HTERT RPE-1 (cell line): ENCODE measurements around the gene OR52J3.
"Not testable (repeated sequence)": the region's sequence is repeated elsewhere in the genome, so short reads cannot be mapped to it uniquely, and the experiment has no call there.

Experiments used
- in situ Hi-C: fragments of 300-500 bp; cut with MboI; formaldehyde crosslinking; loops from 4 replicates; pipeline ENCODE4 v1.14.3; 2020; ENCODE audit warnings: low sequenced_read_pairs

OR52J3 gene

DNA sequence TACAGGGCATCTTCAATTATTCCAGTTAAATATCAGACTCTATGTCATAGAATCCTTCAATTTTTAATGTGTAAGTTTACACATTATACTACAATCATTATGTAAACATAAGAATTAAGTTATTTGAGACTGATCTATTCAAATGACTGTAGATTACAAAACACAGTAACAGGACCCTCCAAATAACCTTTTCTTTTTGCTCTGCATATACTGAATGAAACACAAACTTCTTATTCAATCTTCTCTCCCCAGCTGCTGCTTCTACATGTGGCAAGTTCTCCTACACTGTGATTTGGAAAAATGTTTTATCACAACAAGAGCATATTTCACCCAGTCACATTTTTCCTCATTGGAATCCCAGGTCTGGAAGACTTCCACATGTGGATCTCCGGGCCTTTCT lies at the start of gene OR52J3:
OR52J3 (plus strand) TSS at position 301 of the 400 bp plus-strand sequence; CDS start at position 301, 0 bp downstream.
- in situ Hi-C loops, result no loop called here

DNA sequence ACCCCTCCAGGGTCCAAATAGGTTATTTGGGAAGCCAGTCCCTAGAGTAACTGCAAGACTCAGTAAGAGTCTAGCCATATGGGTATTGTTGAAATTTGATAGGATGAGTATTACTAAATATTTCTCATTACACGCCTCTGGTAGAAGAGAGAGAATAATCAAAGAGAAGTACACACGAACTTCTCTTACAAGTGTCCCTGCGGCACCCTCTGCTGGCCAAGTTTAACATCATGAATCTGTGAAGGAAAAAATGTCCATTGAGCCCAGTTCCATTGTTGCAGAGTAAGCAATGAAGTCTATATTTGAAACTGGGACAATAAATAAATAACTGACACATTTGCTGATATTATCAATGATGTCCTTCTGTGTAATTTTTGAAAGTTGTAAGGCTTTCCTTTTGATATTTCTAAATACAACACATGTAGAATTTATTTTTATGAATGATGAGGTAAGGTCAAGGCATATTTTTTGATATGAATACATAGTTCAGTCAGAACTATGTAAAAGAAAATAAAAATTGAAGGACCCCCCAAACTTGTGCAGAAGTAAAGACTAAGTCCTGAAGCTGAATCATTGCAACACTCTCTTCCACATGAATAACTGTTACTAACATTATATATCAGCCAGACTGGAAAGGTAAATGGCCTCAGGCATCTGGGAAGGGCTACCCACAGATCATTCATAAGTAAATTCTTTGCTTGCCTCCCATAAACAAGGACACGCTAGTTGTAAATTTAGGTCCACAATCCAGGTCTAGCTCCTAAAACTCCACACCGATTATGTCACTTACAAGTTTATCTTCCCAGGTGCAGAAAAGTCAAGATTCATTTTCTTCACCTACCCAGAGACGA lies 41.7 kb upstream of the OR52J3 start:
- in situ Hi-C loops, result no loop called here

DNA sequence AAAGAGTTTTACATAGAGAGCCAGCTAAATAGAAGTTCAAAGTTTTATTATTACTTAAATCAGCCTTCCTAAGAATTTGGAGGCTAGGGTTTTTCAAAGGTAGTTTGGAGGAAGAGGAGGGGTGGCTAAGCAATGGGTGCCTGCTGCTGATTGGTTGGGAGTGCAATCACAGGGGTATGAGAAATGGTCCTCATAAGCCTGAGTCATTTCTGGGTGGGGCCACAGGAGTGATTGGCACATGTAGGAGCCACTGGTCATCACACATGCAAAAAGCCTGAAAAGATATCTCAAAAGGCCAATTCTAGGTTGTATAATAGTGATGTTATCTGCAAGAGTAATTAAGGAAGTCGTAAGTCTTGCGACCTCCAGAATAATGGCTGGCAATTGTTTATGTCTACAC lies 38.8 kb upstream of the OR52J3 start:
- in situ Hi-C loops, result no loop called here

DNA sequence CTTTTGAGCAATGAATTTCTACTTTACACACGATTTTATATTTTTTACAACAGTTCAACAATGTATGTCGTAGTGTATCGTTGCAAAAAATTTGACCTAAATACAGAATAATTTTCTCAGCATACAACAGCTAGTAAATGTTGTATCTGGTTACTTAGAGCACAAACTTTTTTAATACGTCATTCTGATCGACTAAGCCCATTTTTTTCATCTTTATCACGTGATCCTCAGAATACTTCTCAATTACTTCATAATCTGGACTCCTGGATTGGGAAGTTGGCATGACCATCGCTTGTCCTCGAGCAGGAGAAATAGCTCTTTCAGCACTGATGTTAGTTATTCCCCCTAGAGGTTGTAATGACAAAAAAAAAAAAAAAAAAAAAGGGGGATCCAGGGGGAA lies 35.1 kb upstream of the OR52J3 start:
- in situ Hi-C loops, result no loop called here

DNA sequence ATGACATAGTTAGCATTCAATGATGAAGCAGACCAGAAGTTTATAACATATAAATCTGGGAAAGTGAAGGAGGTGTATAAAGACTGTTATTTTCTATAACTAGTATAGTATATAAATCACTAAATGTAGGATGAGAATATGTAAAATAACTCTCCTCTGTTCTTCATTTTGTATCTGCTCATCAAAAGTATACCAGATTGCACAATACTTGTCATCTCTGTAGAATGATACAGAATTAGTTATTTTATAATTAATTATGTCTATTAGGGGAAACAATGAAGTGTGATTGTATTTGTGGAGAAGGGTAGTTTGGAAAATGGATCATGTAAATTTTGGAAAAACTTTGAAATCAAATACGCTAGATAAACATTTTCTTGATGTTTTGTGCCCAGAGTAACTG lies 33.3 kb upstream of the OR52J3 start:
- in situ Hi-C loops, result no loop called here

DNA sequence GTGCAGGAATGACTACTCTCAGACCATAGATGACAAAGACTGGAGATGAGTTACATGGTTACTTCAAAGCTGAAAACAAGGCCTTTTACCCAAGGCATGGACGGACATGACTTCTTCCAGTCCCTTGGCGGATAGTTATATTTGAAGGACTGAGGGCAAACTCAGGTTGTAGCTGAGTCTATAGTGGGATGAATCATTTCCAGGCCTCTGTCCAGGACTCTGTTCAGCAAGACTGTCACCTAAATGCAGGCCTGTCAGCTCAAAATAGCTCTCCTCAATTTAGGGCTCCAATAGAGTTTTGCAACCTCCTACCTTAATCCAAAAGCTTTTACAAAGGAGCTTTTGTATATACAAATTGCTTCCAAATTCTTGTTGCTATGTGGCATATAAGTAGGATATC lies 24.3 kb upstream of the OR52J3 start:
- in situ Hi-C loops, result no loop called here

DNA sequence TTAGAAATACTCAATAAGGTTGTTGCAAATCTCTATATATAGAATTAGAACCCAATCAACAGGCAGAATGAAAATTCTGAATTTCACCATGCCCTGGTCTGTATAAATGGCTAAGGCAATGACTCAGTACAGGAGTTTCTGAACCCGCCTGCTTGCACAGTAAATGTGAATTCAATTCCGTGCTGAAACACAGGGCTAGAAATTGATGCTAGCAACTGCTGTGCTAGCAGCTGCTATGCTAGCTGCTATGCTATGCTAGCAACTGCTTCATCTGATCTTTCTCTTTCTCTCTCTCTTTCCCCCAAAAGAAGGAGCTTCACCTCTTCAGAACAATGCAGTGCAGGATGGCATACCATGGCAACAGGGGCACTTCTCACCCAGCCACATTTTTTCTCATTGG lies 9.7 kb upstream of the OR52J3 start:
- in situ Hi-C loops, result no loop called here

DNA sequence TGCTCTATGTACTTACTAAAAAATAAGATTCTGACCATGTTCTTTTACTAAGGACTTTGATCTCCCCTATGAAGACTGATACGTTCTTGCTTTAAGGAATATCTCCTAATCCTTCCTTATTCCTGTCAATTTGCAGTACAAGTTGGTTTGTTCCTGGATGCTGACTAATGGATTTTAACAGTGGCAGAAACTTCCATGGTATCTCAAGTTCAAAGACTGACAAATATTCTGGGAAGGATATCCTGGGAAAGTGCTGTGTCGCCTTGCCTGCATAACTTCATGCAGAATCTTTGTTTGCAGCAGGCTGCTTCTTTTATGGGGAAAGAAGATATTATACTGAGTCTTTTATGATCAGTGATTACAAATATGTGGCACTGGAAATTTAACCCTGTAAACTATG lies 8.4 kb upstream of the OR52J3 start:
- in situ Hi-C loops, result no loop called here

DNA sequence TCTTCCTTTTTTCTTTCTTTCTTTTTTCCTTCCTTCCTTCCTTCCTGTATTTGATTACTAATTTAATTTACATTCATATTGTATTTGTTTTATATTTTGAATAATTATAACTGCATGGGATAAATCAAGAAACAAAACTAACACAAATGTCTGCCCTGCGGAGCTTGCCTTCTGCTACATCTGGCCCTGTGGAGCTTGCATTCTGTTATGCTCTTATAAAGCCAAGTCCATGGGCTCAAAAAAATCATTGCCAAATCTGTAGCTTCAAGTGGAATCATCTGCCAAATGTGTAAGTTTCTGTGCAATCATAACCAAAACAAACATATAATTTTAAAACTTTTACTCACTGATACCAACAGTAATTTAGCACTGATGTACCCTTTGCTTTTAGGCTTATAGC lies 8.0 kb upstream of the OR52J3 start:
- in situ Hi-C loops, result no loop called here

DNA sequence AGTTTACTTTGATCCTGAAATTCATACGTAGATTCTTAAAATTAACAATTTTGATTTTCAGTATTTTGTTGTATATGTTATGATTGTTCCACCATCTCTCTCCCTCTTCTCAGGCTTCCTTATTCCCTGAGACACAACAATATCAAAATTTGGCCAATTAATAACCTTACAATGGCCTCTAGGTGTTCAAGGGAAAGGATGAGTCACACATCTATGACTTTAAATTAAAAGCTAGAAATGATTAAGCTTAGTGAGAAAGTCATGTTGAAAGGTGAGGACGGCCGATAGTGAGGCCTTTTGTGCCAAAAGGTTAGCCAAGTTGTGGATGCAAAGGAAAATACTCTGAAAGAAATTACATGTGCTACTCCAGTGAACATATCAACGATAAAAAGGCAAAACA lies 5.5 kb upstream of the OR52J3 start:
- in situ Hi-C loops, result no loop called here

DNA sequence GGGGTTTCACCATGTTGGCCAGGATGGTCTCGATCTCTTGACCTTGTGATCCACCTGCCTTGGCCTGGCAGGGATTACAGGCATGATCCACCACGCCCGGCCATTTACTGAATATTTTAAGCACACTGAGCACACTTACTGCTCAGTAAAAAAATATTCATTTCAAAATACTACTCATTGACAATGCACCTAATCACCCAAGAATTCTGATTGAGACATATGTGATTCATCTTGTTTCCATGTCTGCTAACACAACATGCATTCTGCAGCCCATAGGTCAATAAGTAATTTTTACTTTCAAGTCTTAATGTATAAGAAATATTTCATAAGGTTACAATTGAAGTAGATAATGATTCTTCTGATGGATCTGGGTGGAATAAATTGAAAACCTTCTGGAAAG lies 4.2 kb upstream of the OR52J3 start:
- in situ Hi-C loops, result no loop called here

DNA sequence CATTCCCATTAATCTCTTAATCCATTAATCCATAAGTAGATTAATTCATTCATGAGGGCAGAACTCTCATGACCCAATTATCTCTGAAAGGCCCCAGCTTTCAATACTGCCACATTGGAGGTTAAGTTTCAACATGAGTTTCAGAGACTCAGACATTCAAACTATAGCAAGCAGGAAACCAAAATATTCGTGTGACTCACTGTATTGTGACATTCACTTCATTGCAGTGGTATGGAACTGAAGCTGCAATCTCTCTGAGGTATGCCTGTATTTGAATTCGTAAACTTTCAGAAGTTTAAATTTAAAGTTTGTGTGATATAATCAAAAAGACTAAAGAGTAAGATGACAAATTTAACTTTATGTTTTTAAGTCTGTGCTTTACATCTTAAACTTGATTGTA lies 2.9 kb upstream of the OR52J3 start:
- in situ Hi-C loops, result no loop called here

DNA sequence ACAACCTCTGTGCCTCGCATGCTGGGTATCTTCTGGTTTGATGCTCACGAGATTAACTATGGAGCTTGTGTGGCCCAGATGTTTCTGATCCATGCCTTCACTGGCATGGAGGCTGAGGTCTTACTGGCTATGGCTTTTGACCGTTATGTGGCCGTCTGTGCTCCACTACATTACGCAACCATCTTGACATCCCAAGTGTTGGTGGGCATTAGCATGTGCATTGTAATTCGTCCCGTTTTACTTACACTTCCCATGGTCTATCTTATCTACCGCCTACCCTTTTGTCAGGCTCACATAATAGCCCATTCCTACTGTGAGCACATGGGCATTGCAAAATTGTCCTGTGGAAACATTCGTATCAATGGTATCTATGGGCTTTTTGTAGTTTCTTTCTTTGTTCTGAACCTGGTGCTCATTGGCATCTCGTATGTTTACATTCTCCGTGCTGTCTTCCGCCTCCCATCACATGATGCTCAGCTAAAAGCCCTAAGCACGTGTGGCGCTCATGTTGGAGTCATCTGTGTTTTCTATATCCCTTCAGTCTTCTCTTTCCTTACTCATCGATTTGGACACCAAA lies 516 bp downstream of the OR52J3 start:
- in situ Hi-C loops, result no loop called here

DNA sequence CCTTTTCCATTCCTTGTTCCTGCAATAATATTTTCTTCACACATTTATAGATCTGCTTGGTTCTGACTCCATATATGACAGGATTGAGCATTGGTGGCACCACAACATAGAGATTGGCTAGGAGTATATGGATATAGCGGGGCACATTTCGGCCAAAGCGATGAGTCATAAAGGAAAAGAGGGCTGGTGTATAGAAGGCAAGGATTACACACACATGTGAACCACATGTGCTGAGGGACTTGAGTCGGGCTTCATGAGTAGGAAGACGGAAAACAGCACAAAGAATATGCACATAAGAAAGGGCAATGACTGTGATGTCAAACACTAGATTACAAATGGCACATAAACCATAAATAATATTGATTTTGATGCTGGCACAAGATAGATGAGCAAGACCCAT lies 12.4 kb downstream of the OR52J3 start:
- in situ Hi-C loops, result not testable (repeated sequence)

DNA sequence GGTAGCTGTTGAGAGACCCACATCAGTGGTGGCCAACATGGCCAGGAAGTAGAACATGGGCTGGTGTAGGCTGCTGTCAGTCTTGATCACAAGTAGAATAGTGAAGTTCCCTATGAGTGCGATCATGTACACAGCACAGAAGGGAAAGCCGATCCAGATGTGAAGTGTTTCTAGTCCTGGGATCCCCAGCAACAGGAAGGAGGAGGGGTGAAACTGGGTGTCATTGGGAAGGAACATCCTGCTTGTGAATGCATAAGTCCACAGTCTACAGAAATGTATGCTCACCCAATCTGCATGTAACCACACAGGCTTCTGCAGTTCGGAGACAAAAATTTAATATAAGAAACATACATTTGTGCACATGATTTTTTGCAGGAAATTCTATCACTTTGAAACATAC lies 13.1 kb downstream of the OR52J3 start, which contains the start of gene OR52E2:
OR52E2 (minus strand) TSS at position 237 of the 400 bp plus-strand sequence; CDS start at position 237, 0 bp downstream.
- in situ Hi-C loops, result no loop called here

DNA sequence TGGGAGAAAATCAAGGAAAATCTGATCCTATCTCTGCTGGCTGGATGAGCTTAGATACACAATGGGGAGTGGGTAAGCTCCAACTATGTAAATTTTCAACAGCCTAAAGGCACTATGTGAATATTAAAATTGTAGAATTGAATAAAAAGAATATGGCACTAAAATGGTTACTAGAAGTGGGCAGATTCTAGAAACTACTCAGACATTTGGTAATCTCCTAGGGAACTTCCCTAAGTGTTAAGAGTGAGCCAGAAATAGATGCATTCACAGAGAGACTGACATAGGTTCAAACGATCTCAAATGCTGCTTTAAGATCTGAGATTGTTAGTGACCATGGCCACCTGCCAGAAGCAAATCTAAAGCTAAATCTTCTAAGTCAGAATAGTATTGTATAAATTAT lies 18.7 kb downstream of the OR52J3 start:
- in situ Hi-C loops, result no loop called here

DNA sequence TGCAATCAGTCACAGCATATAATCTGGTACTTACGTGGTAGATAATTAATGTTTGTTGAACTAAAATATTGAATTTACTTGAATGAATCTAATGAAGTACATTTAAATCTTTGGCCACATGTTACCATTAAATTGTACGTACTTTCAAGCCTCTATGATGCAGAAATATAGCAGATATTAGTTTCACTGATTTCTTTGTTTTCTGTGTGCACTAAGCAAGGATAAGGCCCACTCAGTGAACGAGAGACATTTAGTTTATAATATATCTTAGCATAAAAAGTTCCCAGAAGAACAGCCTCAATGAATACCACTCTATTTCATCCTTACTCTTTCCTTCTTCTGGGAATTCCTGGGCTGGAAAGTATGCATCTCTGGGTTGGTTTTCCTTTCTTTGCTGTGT lies 22.9 kb downstream of the OR52J3 start, which contains the start of gene OR52E1:
OR52E1 (plus strand) TSS at position 301 of the 400 bp plus-strand sequence.
- in situ Hi-C loops, result no loop called here

DNA sequence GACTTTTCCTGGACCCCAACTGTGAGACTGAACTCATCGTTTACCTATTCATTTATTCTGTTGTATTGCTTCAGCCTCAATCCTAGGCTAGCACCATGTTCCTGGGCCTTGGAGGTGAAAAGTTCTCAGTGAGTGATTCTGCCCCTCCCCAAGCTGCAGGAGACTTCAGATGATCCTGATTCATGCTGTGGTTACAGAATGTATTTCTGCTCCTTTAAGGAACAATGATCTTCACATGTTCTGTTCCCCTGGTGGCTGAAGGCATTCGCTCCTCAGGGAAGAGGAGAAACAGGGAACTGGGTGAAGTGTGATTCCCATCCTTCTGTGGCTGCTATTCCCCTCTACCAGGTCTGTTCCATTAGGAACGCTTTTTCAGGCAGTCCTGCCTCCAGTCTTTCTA lies 25.5 kb downstream of the OR52J3 start:
- in situ Hi-C loops, result no loop called here

DNA sequence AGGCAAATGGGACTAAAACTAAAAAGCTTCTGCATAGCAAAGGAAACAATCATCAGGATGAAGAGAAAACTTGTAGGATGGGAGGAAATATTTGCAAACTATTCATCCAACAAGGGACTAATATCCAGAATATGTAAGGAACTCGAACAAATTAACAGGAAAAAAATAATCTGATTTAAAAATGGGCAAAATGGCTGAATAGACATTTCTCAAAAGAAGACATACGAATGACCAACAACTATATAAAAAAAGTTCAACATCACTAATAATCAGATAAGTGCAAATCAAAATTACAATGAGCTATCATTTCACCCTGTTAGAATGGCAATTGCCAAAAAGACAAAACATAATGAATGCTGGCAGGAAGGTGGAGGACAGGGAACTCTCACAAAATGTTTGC lies 35.1 kb downstream of the OR52J3 start:
- in situ Hi-C loops, result no loop called here

DNA sequence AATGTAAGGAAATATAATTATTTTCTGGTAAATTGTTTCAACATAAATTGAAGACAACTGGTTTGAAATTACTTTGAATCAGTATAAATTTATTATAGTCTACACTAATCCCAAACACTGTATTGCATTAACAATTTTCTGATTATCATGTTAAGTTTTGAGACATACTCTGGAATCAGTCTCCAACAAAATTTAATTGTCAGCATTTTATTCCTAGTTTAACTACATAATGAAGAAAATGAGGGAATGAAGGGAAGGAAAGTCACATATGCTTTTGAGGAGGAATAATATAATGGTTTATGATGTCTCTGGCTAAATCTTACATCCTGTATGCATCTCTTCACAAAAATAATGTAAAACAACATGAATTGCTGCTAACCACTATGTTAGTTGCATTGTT lies 37.3 kb downstream of the OR52J3 start:
- in situ Hi-C loops, result no loop called here

DNA sequence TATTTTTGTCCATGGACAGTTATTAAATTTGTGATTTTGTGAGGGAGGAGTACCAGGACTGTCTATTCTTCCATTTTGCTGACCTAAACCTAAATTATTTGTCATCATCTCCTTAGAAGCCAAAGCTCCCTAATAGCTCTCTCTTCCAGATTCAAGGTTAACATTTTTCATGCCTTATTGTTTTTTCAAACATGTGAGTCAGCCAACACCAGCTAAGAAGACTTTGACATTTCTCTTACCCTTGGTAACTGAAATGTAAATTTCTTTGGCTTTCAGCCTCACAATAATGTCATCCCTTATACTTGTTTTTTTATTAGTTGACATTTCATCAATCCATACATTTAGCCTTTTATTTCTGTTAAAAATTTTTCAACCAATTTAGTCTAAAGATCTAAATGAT lies 42.2 kb downstream of the OR52J3 start:
- in situ Hi-C loops, result no loop called here

DNA sequence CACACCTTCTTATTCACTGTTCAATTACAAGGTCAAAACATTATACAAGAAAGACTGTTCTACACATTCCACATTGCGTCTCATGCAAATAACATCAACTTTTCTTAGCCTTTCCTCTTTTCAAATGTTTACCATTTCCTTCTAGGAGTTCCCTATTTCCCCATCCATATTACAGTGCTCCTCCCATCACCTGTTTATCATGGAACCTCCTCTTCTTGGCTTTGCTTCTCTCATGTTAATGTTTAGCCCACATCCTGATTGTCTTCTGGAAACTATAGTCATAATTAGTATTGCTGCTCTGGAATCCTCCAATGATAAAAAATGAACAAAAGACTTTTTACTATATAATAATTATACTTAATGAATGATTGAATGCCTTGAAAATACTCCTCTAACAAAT lies 44.3 kb downstream of the OR52J3 start:
- in situ Hi-C loops, result no loop called here
